Activated naive CD4-positive, alpha-beta T cell treated with anti-CD3 and anti-CD28 coated beads, Interleukin-2, amount 50 U/mL, for 16 hours (primary cell): ENCODE measurements around the gene NSMF.
"Not testable (repeated sequence)": the region's sequence is repeated elsewhere in the genome, so short reads cannot be mapped to it uniquely, and the experiment has no call there.

ENCODE experiments used
- DNase-seq: peaks from one replicate; pipeline ENCODE4 v3.0.0-alpha.2; 2020

The NSMF gene

DNA sequence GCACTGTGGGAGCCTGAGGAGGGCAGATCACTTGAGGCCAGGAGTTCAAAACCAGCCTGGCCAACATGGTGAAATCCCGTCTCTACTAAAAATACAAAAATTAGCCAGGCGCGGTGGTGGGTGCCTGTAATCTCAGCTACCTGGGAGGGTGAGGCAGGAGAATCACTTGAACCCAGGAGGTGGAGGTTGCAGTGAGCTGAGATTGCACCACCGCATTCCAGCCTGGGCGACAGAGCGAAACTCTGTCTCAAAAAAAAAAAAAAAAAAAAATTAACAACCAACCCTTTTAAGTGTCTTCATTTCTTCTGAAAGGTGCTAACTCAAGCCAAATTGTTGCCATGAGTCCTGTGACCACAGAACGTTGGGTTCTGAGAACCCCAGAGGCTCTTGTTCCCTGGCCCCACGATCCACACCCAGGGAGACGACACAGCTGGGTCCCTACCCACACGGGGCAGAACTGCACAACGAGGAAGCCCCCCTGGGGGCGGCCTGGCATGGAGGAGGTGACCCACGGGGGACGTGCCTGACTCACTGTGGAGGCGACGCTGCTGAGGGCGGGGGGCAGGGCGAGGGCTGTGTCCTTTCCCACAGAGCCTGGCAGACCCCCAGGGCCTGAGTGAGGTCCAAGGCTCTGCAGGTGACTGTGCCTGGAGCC lies 48.8 kb downstream of the NSMF start:
- not testable (repeated sequence) for DNase-seq

GRCh38 chr9:137409515-137409914 lies 49.6 kb downstream of the NSMF start:
- DNase-seq, result no peak

DNA sequence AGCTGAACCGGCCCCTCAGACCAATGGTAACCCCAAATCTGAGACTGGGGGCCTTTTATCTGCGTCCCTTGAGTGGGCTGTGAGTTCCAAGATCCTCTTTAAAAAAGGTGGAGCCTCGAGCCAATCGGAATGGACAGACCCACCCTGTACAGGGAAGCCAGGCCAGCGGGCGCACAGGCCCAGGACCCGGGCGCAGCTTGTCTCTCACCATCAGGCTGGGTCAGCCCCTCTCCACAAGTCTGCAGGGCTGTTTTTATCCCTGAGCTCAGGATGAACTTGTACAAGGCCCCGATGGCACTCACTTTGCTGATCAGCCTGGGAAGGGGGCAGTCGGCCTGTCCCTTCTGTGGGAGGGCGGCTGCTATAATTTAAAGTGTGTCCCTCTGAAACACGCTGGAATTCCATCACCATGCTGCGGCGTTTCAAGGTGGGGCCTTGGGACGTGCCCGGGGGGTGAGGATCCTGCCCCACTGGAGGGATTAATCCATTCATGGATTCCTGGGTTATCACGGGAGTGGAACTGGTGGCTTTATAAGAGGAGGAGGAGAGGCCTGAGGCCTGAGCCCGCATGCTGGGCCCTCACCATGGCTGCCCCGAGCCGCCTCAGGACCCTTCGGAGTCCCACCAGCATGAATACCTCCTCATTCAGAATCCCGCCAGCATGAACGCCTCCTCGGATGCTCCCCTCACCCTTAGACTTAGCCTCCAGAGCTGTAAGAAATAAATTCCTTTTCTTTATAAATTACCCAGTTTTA lies 50.3 kb downstream of the NSMF start:
- DNase-seq, result no peak

GRCh38 chr9:137407590-137408300 lies 51.4 kb downstream of the NSMF start:
- no peak for DNase-seq

DNA sequence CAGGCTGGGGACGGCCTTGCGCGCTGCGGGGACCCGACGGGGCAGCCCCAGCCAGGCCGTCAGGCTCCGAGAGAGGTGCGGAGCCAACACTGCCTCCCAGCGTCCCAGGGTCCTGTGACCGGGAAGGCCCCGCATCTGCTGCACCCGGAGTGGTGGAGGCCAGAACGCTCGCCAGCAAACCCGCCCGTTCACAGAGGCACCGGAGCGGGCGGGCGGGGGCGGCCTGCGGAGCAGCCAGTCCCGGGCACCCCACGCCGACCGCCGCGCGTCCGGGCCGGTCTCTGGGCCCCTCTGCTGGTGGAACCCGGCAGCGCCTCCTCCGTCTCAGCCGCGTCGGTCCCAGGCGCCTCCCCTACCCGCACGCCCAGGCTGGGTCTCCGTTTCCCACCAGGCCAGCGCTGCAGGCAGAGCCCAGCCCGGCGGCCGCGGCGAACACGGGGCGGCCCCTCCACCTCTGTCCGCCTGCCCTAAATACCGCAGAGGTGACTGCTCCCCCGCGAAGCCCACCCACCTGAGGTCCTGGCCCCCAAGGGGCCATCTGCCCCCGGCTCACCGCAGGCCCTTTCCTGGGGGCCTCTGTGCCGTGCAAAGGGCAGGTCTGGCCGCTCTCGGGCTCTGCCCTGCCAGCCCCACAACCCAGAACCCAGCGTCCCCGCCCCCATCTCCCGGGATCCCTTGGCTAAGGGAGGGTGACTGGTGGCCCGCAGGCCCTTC lies 52.1 kb downstream of the NSMF start:
- peak; percentile 73 for DNase-seq

DNA sequence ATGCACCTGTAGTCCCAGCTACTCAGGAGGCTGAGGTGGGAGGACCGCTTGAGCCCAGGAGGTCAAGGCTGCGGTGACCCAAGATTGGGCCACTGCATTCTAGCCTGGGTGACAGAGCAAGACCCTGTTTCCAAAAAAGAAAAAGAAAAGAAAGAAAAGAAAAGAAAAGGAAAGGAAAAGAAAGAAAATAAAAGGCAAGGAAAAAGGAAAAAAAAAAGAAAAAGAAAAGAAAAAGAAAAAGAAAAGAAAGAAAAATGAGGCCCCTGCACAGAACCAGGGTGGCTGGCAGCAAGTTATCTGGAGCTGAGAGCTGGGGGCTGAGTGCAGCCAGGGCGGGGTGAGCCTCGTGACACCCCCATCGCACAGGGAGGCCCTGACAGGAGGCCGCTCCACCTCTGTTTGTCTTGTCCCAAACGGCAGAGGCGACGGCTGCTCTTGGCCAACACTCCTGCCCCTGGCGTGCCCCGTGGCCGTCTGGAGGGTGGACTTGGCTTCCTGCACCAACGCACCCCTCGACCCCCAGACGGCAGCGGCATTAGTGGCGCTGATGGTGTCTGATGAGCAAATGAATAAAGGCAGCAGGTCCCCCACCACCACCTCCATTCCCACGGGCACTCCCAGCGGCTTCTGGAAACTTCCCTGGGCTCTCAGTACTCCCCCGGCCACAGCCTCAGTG lies 52.9 kb downstream of the NSMF start:
- no peak for DNase-seq

- no peak for DNase-seq
These were observed 53.5 kb downstream of the NSMF start for GRCh38 chr9:137405677-137406081.

DNA sequence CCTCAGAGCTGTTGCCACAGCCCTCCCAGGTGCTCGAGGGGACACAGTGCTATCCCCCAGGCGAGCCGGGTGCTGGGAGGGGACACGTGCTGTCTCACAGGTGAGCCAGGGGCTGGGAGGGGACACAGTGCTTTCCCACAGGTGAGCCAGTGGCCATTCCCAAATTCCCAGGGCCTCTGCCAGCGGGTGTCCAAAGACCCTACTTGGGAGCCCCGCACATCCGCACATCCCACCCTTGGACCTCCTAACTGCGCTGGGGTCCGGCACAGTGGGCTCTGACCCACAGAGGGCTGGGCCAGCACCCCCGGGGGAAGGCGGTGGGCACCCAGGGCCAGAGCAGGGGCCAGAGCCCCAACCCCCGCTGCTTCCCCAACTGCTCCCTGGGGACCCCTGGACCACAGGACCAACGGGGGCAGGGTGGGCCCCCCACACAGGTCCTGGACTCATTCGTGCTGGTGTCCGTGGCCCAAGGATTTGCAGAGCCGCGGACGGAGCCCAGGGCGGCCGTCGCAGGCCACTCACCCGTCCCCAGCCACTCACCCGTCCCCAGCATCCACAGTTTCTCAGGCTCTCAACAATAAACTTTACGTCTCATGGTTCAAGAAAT lies 54.1 kb downstream of the NSMF start:
- no peak for DNase-seq

DNA sequence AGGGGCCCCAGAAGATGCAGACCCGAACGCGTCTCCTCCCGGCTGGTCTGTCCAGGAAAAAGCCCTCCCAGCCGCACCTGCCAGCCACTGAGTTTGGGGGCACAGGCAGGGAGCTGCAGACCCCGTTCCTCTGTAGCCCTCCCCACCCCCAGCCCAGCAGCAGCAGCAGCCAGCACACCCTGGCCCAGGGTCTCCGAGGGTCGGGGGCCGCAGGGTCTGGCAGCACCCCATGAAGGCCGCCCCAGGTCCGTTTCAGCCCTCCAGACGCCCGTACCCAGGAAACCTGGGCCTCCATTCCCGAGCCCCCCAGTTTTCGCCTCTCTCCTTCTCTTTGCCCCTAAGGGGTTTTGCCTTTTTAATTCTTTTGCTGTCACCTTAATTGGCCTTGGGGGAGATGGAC lies 55.9 kb downstream of the NSMF start:
- no peak for DNase-seq

DNA sequence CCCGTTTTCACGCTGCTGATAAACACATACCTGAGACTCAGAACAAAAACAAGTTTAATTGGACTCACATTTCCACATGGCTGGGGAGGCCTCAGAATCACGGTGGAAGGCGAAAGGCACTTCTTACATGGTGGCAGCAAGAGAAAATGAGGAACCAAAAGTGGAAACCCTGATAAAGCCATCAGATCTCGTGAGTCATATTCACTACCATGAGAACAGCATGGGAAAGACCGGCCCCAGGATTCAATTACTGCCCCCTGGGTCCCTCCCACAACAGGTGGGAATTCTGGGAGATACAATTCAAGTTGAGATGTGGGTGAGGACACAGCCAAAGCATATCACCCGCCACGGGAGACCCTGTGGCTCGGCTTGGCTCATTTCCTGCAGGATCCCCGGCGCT lies 56.4 kb downstream of the NSMF start:
- no peak for DNase-seq

DNA sequence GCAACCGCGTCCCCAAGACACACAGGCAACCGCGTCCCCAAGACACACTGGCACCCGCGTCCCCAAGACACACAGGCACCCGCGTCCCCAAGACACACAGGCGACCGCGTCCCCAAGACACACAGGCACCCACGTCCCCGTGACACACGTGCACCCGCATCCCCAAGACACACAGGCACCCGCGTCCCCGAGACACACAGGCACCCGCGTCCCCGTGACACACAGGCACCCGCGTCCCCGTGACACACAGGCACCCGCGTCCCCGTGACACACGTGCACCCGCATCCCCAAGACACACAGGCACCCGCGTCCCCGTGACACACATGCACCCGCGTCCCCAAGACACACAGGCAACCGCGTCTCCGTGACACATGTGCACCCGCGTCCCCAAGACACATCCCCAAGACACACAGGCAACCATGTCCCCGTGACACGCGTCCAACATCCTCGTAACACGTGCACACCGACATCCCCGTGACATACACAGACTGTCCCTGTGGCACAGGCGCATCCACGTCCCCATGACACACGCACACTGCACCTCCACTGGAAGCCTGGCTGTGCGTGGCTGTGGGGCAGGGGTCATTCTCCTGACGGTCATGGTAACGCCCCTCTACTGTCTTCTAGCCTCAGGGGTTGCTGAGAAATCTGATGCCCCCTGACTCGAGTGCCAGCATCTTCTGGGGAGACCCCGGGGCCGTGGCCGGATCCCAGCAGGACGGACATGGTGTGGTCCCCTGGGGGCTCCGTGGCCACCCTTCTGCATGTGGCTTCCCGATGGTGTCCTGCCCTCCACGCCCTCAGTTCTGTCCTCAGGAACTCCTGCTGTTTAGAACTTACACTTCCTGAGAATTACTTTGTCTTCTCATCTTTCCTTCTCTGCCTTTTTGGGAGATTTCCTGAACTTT lies 60.3 kb downstream of the NSMF start:
- DNase-seq, result no peak

GRCh38 chr9:137397675-137398423 lies 61.3 kb downstream of the NSMF start:
- peak; percentile 57 for DNase-seq
